ENCODE data around the gene XPNPEP2. TPM values are rescaled to one million over a fixed set of nuclear protein-coding genes. Genes with fewer than 3 reads are reported as not detected.

The XPNPEP2 gene
- total RNA-seq, 1 donor from 2014 or later = 0.27 TPM

GRCh38 chrX:129771266-129771995, 32.7 kb downstream of the XPNPEP2 start:
- Mint-ChIP-seq H3K27me3 (ENCODE audit: unreplicated experiment) (no peaks in the 10 kb centered on the region), H3K4me1 (ENCODE audit: unreplicated experiment) (no peaks in the 10 kb centered on the region), H3K4me3 (ENCODE audit: unreplicated experiment) (no peak overlapping the region), H3K27ac (ENCODE audit: unreplicated experiment) (no peak overlapping the region), H3K36me3 (ENCODE audit: unreplicated experiment) (no peaks in the 10 kb centered on the region), H3K9me3 (ENCODE audit: unreplicated experiment) (no peaks in the 10 kb centered on the region)
- DNase-seq (ENCODE audit: extremely low spot score, unreplicated experiment) = no peak
- TF ChIP-seq CTCF (IDR thresholded peaks at IDR 0.05) = no peak

GRCh38 chrX:129772796-129773431, 34.1 kb downstream of the XPNPEP2 start:
- H3K9me3 Mint-ChIP-seq (ENCODE audit: unreplicated experiment) = no peaks in the 10 kb centered on the region
- no peak for DNase-seq (ENCODE audit: extremely low spot score, unreplicated experiment)
- TF ChIP-seq CTCF (IDR thresholded peaks at IDR 0.05) = no peak

GRCh38 chrX:129773649-129774458, 35.1 kb downstream of the XPNPEP2 start:
- H3K27ac Mint-ChIP-seq (ENCODE audit: unreplicated experiment) = no peak overlapping the region
- H3K9me3 Mint-ChIP-seq (ENCODE audit: unreplicated experiment) = no peaks in the 10 kb centered on the region
- no peak for DNase-seq (ENCODE audit: extremely low spot score, unreplicated experiment)
- no peaks in the 10 kb centered on the region for H3K27me3 Mint-ChIP-seq (ENCODE audit: unreplicated experiment)
- H3K36me3 Mint-ChIP-seq (ENCODE audit: unreplicated experiment) = no peaks in the 10 kb centered on the region
- H3K4me3 Mint-ChIP-seq (ENCODE audit: unreplicated experiment) = no peak overlapping the region
- no peak for TF ChIP-seq CTCF (IDR thresholded peaks at IDR 0.05)
- no peaks in the 10 kb centered on the region for H3K4me1 Mint-ChIP-seq (ENCODE audit: unreplicated experiment)

More at GRCh38 chrX:129772796-129773431, 34.1 kb downstream of the XPNPEP2 start:
- no peaks in the 10 kb centered on the region for H3K4me1 Mint-ChIP-seq (ENCODE audit: unreplicated experiment)
- no peak overlapping the region for H3K4me3 Mint-ChIP-seq (ENCODE audit: unreplicated experiment)
- no peaks in the 10 kb centered on the region for H3K27me3 Mint-ChIP-seq (ENCODE audit: unreplicated experiment)
- no peak overlapping the region for H3K27ac Mint-ChIP-seq (ENCODE audit: unreplicated experiment)
- no peaks in the 10 kb centered on the region for H3K36me3 Mint-ChIP-seq (ENCODE audit: unreplicated experiment)

GRCh38 chrX:129777218-129778030, 38.6 kb downstream of the XPNPEP2 start:
- Mint-ChIP-seq H3K4me3 (ENCODE audit: unreplicated experiment) (no peak overlapping the region), H3K4me1 (ENCODE audit: unreplicated experiment) (no peaks in the 10 kb centered on the region), H3K27ac (ENCODE audit: unreplicated experiment) (no peak overlapping the region), H3K36me3 (ENCODE audit: unreplicated experiment) (no peaks in the 10 kb centered on the region), H3K9me3 (ENCODE audit: unreplicated experiment) (no peaks in the 10 kb centered on the region), H3K27me3 (ENCODE audit: unreplicated experiment) (no peaks in the 10 kb centered on the region)
- no peak for DNase-seq (ENCODE audit: extremely low spot score, unreplicated experiment)
- no peak for TF ChIP-seq CTCF (IDR thresholded peaks at IDR 0.05)

Data from osteocyte (in vitro differentiated cells).